Skeletal muscle satellite cell (primary cell): Measurements from ENCODE around the gene PRRT2.

Experiments
- H3K27me3 ChIP-seq: 2 replicates; pipeline ENCODE4 v1.7.0; 2013; ENCODE audit warnings: low read length; ENCODE audit not compliant: control insufficient read depth, insufficient read depth
- H3K36me3 ChIP-seq: 2 replicates; pipeline ENCODE4 v1.7.0; 2013; ENCODE audit warnings: mild to moderate bottlenecking, control low read depth, low read length; ENCODE audit not compliant: insufficient read depth
- H3K4me1 ChIP-seq: 2 replicates; pipeline ENCODE4 v1.7.0; 2013; ENCODE audit warnings: low read length; ENCODE audit not compliant: control insufficient read depth, insufficient read depth
- H3K4me2 ChIP-seq: 2 replicates; pipeline ENCODE4 v1.7.0; 2013; ENCODE audit warnings: mild to moderate bottlenecking, low read length
- H3K4me3 ChIP-seq: 2 replicates; pipeline ENCODE4 v1.7.0; 2013; ENCODE audit warnings: low read length
- H3K9ac ChIP-seq: 2 replicates; pipeline ENCODE4 v1.7.0; 2013; ENCODE audit warnings: mild to moderate bottlenecking, low read depth, low read length, moderate library complexity
- H3K9me3 ChIP-seq: replicated peaks from 2 replicates; pipeline ENCODE4 v1.7.0; 2013; ENCODE audit warnings: mild to moderate bottlenecking, control low read depth, low read length

Gene PRRT2

DNA sequence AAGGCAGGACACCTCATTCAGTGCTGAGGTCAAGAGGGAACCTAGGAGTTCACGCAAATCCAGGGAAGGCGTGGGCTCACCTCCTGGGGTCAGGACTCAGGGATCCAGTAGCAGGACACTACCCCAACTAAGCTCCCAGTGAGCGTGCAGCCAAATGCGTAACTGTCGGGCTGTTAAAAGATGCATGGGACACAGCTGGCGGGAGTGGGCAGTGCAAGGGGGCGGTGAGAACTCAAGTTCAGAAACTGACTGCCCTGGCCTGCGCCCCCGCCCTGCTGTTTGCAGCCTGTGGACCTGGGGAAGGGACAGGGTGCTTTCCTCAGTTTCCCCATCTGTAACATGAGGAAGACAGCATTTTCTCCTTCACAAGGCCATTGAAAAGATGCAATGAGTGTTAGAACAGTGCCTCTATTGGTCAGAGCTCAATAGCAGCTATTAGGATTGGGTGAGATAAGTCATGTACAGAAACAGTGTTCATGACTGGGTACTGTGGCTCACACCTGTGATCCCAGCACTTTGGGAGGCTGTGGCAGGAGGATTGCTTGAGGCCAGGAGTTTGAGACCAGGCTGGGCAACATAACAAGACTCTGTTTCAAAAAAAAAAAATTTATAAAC lies 30.8 kb downstream of the PRRT2 start:
- H3K4me3 ChIP-seq, result no peak overlapping the region

DNA sequence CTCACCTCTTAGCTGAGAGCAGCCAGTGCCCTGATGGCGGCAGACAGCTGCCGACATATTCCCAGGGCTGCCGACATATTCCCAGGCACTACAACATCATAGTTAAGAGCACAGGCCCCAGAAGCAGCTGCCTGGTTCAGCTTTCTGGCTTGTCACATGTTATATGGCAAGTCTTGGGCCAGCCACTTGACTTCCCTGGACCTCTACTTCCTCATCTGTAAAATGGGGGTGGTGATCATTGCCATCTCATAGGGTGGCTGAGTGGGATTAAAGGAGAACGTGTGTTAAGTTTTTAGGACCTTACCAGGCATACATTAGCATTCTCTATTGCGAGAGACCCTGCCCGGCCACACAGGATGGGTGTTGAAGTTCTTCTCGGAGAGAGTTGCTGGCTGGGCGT lies 31.9 kb downstream of the PRRT2 start:
- Histone ChIP-seq H3K36me3 (peaks cover 81% of the 10 kb centered on the region), H3K9ac (no peak overlapping the region), H3K4me1 (no peaks in the 10 kb centered on the region)

More for the DNA sequence above, 30.8 kb downstream of the PRRT2 start:
- no peak overlapping the region for H3K9ac ChIP-seq
- no peaks in the 10 kb centered on the region for H3K4me1 ChIP-seq
- H3K4me2 ChIP-seq, result no peak overlapping the region
- H3K27me3 ChIP-seq, result no peaks in the 10 kb centered on the region
- peaks cover 90% of the 10 kb centered on the region for H3K36me3 ChIP-seq
- H3K9me3 ChIP-seq, result no peaks in the 10 kb centered on the region

DNA sequence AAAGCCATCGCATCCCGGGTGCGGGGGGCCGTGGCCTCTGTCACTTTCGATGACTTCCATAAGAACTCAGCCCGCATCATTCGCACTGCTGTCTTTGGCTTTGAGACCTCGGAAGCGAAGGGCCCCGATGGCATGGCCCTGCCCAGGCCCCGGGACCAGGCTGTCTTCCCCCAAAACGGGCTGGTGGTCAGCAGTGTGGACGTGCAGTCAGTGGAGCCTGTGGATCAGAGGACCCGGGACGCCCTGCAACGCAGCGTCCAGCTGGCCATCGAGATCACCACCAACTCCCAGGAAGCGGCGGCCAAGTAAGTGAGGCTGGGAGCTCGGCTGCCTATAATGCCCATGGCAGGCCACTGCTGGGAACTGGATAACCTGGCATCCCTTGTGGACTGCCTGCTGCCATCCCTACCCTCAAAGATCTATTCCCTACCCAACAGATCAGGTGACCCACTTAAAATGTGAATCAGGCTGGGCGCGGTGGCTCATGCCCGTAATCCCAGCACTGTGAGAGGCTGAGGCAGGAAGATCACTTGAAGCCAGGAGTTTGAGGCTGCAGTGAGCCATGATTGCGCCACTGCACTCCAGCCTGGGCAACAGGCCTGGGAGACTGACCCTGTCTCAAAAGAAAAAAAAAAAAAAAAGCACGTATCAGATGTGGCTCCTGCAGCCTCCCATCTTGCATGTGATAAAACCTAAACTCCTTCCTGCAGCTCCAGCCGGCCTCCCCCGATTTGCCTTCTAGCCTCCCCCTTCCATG lies 32.8 kb downstream of the PRRT2 start:
- no peaks in the 10 kb centered on the region for H3K27me3 ChIP-seq
- H3K4me3 ChIP-seq, result no peak overlapping the region
- peaks cover 80% of the 10 kb centered on the region for H3K36me3 ChIP-seq
- H3K9me3 ChIP-seq, result no peaks in the 10 kb centered on the region
- H3K9ac ChIP-seq, result no peak overlapping the region
- no peaks in the 10 kb centered on the region for H3K4me1 ChIP-seq
- H3K4me2 ChIP-seq, result no peak overlapping the region

More for the DNA sequence above, 31.9 kb downstream of the PRRT2 start:
- H3K9me3 ChIP-seq, result no peaks in the 10 kb centered on the region
- no peak overlapping the region for H3K4me2 ChIP-seq
- H3K4me3 ChIP-seq, result no peak overlapping the region
- no peaks in the 10 kb centered on the region for H3K27me3 ChIP-seq

DNA sequence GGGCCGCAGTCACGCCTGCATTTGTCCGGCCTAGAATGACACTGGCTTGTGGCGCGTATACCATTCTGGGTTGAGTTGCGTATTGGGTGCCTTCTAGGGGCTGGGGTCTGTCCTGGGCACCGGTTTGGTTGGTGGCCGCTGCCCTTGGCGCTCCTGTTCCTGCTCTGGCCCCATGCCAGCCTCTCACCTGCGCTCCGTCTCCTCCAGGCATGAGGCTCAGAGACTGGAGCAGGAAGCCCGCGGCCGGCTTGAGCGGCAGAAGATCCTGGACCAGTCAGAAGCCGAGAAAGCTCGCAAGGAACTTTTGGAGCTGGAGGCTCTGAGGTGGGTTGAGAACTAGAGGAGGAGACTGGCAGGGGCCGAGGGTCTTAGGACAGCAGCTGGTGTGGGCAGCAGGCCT lies 33.7 kb downstream of the PRRT2 start:
- H3K4me1 ChIP-seq, result no peaks in the 10 kb centered on the region
- no peak overlapping the region for H3K4me3 ChIP-seq
- H3K9ac ChIP-seq, result no peak overlapping the region
- H3K36me3 ChIP-seq, result peaks cover 71% of the 10 kb centered on the region
- H3K9me3 ChIP-seq, result no peaks in the 10 kb centered on the region
- H3K4me2 ChIP-seq, result no peak overlapping the region
- H3K27me3 ChIP-seq, result no peaks in the 10 kb centered on the region

DNA sequence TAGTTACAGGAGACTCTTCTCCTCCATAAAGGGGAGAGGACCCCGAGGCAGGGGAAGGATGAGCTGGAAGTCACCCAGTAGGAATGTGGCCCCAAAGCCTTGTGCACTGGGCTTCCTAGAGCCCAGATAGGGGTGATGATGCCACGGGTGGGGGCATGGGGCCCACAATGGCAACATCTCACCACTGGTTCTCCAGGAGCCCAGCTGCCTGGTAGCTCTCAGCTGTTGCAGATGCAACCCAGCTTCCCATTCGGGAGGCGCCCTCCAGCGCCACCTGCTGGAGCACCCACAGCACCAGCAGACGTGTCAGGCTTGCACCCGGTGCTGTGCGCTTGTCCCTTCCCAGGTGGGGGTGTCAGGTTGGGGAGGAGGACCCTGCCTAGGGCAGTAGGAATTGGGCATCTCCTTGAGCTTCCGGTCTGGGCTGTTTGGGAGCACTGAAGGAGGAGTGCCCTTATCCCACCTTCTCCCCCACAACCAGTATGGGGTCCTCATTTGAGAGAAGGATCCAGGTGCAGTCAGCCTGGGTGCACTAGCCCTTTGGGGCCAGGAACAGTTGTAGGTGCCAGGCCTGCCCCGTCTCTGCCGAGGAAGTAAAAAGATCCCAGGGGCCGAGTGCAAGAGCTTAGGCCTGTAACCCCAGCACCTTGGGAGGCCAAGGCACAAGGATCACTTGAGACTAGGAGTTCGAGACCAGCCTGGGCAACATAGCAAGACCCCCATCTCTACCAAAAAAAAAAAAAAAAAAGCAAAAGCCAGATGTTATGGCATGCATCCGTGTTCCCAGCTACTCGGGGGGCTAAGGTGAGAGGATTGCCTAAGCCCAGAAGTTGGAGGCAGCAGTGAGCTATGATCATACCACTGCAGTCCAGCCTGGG lies 36.7 kb downstream of the PRRT2 start:
- Histone ChIP-seq H3K9ac (no peak overlapping the region), H3K36me3 (peaks cover 49% of the 10 kb centered on the region), H3K4me2 (no peak overlapping the region), H3K27me3 (no peaks in the 10 kb centered on the region), H3K4me3 (no peak overlapping the region), H3K4me1 (no peaks in the 10 kb centered on the region), H3K9me3 (no peaks in the 10 kb centered on the region)

DNA sequence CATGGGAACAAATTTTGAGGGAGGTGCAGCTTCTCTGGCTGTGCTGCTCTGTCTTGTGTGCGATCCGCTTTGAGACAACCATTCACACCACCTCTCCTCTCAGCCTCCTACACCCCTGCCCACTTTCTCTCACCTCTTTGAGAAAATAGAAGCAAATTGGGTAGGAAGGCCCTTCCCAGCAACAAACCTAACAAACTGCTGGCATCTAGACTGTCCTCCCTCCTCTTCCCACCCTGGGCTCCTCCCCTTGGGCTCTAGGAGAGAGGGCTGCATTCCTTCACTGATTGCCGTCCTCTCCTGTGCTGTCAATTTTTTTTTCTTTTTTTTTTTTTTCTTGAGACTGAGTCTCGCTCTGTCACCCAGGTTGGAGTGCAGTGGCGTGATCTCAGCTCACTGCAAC lies 37.5 kb downstream of the PRRT2 start:
- no peak overlapping the region for H3K9ac ChIP-seq
- H3K4me3 ChIP-seq, result no peak overlapping the region
- peaks cover 41% of the 10 kb centered on the region for H3K36me3 ChIP-seq
- no peaks in the 10 kb centered on the region for H3K9me3 ChIP-seq
- no peaks in the 10 kb centered on the region for H3K4me1 ChIP-seq
- no peaks in the 10 kb centered on the region for H3K27me3 ChIP-seq
- H3K4me2 ChIP-seq, result no peak overlapping the region

DNA sequence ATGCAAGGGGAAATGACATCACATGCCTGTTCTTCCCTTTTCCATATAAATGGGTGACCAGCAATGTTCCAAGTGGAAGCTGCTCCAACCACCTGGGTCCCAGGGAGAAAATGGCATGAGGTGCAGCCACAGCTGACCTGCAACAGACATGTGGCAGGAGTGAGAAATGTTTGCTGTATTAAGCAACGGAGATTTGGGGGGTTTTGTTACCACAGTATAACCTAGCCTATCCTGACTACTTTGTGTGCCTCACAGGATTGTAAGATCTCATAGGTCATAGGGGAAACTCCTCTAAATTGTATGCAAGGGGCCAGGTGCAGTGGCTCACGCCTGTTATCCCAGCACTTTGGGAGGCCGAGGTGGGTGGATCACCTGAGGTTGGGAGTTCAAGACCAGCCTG lies 39.0 kb downstream of the PRRT2 start:
- peaks cover 26% of the 10 kb centered on the region for H3K36me3 ChIP-seq
- no peaks in the 10 kb centered on the region for H3K27me3 ChIP-seq
- no peak overlapping the region for H3K4me3 ChIP-seq
- H3K4me2 ChIP-seq, result no peak overlapping the region
- no peaks in the 10 kb centered on the region for H3K4me1 ChIP-seq
- H3K9me3 ChIP-seq, result no peaks in the 10 kb centered on the region
- no peak overlapping the region for H3K9ac ChIP-seq

DNA sequence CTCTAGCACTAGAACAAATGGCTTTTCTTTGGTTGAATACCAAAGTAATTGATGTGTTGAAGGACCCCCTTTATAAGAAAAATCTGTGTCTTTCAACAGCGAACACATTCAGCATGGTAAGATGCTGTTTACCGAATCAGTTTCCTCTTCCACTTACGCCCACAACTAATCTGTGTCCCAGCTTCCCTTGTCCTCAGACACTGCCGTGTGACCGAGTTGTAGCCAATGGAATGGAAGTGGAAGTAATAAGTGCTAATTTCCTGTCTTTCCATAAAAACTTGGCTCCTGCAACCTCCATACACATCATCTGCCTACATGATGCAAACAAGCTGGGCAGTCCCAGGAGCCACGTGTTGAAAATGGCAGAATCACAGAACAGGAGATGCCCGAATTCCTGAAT lies 40.7 kb downstream of the PRRT2 start:
- no peaks in the 10 kb centered on the region for H3K9me3 ChIP-seq
- no peak overlapping the region for H3K4me3 ChIP-seq
- H3K27me3 ChIP-seq, result no peaks in the 10 kb centered on the region
- no peak overlapping the region for H3K9ac ChIP-seq
- H3K4me2 ChIP-seq, result no peak overlapping the region
- peaks cover 12% of the 10 kb centered on the region for H3K4me1 ChIP-seq
- peaks cover 9% of the 10 kb centered on the region for H3K36me3 ChIP-seq

DNA sequence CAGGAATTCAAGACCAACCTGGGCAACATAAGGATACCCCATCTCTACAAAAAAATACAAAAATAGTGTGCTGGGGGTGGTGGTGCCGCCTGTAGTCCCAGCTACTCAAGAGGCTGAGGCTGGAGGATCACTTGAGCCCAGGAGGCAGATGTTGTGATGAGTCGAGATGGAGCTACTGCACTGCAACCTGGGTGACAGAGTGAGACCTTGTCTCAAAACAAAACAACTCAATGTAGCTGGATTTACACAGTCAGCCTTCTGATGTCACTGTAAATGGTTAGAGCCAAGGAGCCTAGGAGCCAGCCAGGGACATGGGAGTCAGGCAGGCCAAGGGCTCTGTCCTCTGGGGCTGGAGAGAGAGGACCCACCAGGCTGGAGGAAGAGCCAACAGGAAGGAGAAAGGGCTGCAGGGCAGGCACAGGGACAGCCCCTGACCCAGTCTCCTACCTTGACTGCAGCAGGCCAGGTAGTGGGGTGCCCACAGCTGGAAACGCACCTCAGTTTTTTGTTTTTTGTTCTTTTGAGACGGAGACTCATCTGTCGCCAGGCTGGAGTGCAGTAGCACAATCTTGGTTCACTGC lies 42.6 kb downstream of the PRRT2 start:
- Histone ChIP-seq H3K4me1 (peaks cover 22% of the 10 kb centered on the region), H3K9me3 (no peaks in the 10 kb centered on the region), H3K36me3 (peaks cover 14% of the 10 kb centered on the region), H3K9ac (no peak overlapping the region), H3K27me3 (no peaks in the 10 kb centered on the region), H3K4me3 (no peak overlapping the region), H3K4me2 (no peak overlapping the region)

DNA sequence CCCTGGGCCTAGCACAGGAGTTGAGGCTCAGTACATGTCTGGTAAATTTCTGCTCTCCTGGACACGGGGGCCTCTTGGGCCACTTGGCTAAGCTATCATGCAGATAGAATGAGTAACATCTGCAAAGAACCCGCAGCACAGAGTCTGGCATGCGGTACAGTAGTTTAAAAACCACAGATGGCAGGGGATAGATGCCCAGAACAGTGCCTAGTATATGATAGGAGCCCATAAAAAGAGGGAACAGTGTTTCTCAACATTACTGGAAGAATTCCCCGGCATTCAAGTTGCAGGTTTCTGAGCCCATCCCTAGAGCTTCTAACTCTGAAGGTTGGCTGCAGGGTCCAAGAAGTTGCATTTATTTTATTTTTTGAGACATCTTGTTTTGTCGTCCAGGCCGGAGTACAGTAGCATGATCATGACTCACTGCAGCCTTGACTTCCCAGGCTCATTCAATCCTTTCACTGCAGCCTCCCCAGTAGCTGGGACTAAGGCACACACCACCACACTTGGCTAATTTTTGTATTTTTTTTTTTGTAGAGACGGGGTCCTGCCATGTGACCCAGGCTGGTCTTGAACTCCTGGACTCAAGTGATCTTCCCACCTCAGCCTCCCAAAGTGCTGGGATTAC lies 45.3 kb downstream of the PRRT2 start:
- no peak overlapping the region for H3K4me3 ChIP-seq
- H3K4me2 ChIP-seq, result peak overlapping the region; percentile 10
- no peaks in the 10 kb centered on the region for H3K27me3 ChIP-seq
- no peak overlapping the region for H3K9ac ChIP-seq
- H3K36me3 ChIP-seq, result peaks cover 29% of the 10 kb centered on the region
- H3K9me3 ChIP-seq, result no peaks in the 10 kb centered on the region
- H3K4me1 ChIP-seq, result peaks cover 27% of the 10 kb centered on the region
